SK-N-SH treated with all-trans-retinoic acid at 6 μM for 48 hours (cell line): ENCODE data around the gene C5.

ENCODE experiments used
- ATAC-seq: fragments of 200-7000 bp; cut with Tn5 transposase; 3 replicates; pipeline ENCODE4 v1.9.1; 2020; ENCODE audit warnings: mild to moderate bottlenecking, moderate library complexity
- ARNTL ChIP-seq: fragments of 450-650 bp; formaldehyde crosslinking; IDR thresholded peaks from 2 replicates; pipeline ENCODE4 v1.5.0; 2020; ENCODE audit warnings: low read depth, mild to moderate bottlenecking, moderate library complexity, borderline replicate concordance
- OSR1 ChIP-seq: fragments of 250-450 bp; sonication (Bioruptor Pico); IDR thresholded peaks from 2 replicates; pipeline ENCODE4 v1.8.0; 2022; ENCODE audit warnings: moderate library complexity, mild to moderate bottlenecking, inconsistent platforms
- PPARA ChIP-seq: fragments of 250-450 bp; sonication (Bioruptor Pico); IDR thresholded peaks from 2 replicates; pipeline ENCODE4 v1.5.0; 2020; ENCODE audit warnings: mild to moderate bottlenecking, borderline replicate concordance
- RARB ChIP-seq: fragments of 250-450 bp; sonication (Bioruptor Pico); IDR thresholded peaks from 2 replicates; pipeline ENCODE4 v1.8.0; 2021; ENCODE audit warnings: mild to moderate bottlenecking, moderate library complexity
- TCF4 ChIP-seq: fragments of 250-450 bp; sonication (Bioruptor Pico); IDR thresholded peaks from 2 replicates; pipeline ENCODE4 v1.8.0; 2021; ENCODE audit warnings: mild to moderate bottlenecking, moderate library complexity, borderline replicate concordance
- TOX ChIP-seq: fragments of 250-450 bp; sonication (Bioruptor Pico); IDR thresholded peaks from 2 replicates; pipeline ENCODE4 v1.8.0; 2021; ENCODE audit warnings: mild to moderate bottlenecking, moderate library complexity, borderline replicate concordance
- ZC3H10 ChIP-seq: fragments of 250-450 bp; sonication (Bioruptor Pico); IDR thresholded peaks from 2 replicates; pipeline ENCODE4 v1.5.1; 2021; ENCODE audit warnings: mild to moderate bottlenecking, moderate library complexity
- ZFP3 ChIP-seq: fragments of 250-450 bp; sonication (Bioruptor Pico); IDR thresholded peaks from 2 replicates; pipeline ENCODE4 v1.5.0; 2020; ENCODE audit warnings: mild to moderate bottlenecking, moderate library complexity
- ZFP30 ChIP-seq: fragments of 450-650 bp; formaldehyde crosslinking; IDR thresholded peaks from 2 replicates; pipeline ENCODE4 v1.5.0; 2022; ENCODE audit warnings: mild to moderate bottlenecking, moderate library complexity
- ZNF565 ChIP-seq: fragments of 450-650 bp; formaldehyde crosslinking; conservative IDR thresholded peaks from 2 replicates; pipeline ENCODE4 v1.5.0; 2020; ENCODE audit warnings: low read depth, mild to moderate bottlenecking, moderate library complexity
- ZNF70 ChIP-seq: fragments of 450-650 bp; formaldehyde crosslinking; IDR thresholded peaks from 2 replicates; pipeline ENCODE4 v1.5.0; 2020; ENCODE audit warnings: mild to moderate bottlenecking, moderate library complexity
- TF ChIP-seq, protein P1 (sequence below): fragments of 250-450 bp; sonication (Bioruptor Pico); IDR thresholded peaks from 2 replicates; pipeline ENCODE4 v1.5.1; 2021; ENCODE audit warnings: mild to moderate bottlenecking, moderate library complexity
- TF ChIP-seq, protein P2 (sequence below): fragments of 250-450 bp; sonication (Bioruptor Pico); IDR thresholded peaks from 2 replicates; pipeline ENCODE4 v1.5.0; 2020; ENCODE audit warnings: mild to moderate bottlenecking, moderate library complexity
- TF ChIP-seq, protein P3 (sequence below): fragments of 250-450 bp; sonication (Bioruptor Pico); IDR thresholded peaks from 2 replicates; pipeline ENCODE4 v1.8.0; 2020; ENCODE audit warnings: mild to moderate bottlenecking, moderate library complexity, borderline replicate concordance
- TF ChIP-seq, protein P4 (sequence below): fragments of 250-450 bp; sonication (Bioruptor Pico); IDR thresholded peaks from 2 replicates; pipeline ENCODE4 v1.5.1; 2020; ENCODE audit warnings: low read depth, mild to moderate bottlenecking, moderate library complexity

The C5 gene

DNA sequence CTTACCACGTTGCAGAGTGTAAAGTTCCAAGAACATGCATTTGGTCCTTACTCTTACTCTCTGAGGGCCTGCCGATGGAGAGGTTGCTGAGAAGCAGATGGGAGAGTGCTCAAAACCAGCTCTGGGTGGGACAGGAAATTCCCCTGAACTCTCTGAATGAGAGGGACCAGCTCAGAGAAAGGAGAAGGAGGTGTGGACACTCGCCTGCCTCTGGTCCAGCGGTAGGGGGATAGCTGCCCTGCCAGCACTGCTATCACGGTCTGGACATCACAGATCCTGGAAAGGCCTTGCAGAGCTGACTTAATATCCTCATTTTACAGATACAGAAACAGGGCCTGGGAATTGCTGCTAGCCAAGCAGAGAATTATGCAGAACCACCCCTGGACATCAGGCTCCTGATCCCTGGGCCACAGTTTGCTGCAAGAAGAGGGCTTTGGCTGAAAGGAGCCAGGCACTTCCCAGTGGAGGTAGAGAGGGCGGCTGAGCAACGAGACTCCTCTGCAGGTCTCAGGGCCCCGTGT, 128.4 kb downstream of the C5 start (continued):
- no peak for TF ChIP-seq ARNTL (CRISPR knock-in tag)
- TF ChIP-seq TCF4 (CRISPR knock-in tag), result 0 out of 2 replicates have a peak, but pooled peaks have one; percentile 22
- TF ChIP-seq, protein P1, sequence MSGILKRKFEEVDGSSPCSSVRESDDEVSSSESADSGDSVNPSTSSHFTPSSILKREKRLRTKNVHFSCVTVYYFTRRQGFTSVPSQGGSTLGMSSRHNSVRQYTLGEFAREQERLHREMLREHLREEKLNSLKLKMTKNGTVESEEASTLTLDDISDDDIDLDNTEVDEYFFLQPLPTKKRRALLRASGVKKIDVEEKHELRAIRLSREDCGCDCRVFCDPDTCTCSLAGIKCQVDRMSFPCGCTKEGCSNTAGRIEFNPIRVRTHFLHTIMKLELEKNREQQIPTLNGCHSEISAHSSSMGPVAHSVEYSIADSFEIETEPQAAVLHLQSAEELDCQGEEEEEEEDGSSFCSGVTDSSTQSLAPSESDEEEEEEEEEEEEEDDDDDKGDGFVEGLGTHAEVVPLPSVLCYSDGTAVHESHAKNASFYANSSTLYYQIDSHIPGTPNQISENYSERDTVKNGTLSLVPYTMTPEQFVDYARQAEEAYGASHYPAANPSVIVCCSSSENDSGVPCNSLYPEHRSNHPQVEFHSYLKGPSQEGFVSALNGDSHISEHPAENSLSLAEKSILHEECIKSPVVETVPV (CRISPR knock-in tag), result no peak
- TF ChIP-seq, protein P2, sequence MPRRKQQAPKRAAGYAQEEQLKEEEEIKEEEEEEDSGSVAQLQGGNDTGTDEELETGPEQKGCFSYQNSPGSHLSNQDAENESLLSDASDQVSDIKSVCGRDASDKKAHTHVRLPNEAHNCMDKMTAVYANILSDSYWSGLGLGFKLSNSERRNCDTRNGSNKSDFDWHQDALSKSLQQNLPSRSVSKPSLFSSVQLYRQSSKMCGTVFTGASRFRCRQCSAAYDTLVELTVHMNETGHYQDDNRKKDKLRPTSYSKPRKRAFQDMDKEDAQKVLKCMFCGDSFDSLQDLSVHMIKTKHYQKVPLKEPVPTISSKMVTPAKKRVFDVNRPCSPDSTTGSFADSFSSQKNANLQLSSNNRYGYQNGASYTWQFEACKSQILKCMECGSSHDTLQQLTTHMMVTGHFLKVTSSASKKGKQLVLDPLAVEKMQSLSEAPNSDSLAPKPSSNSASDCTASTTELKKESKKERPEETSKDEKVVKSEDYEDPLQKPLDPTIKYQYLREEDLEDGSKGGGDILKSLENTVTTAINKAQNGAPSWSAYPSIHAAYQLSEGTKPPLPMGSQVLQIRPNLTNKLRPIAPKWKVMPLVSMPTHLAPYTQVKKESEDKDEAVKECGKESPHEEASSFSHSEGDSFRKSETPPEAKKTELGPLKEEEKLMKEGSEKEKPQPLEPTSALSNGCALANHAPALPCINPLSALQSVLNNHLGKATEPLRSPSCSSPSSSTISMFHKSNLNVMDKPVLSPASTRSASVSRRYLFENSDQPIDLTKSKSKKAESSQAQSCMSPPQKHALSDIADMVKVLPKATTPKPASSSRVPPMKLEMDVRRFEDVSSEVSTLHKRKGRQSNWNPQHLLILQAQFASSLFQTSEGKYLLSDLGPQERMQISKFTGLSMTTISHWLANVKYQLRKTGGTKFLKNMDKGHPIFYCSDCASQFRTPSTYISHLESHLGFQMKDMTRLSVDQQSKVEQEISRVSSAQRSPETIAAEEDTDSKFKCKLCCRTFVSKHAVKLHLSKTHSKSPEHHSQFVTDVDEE (CRISPR knock-in tag), result 0 out of 2 replicates have a peak, but pooled peaks have one; percentile 34

DNA sequence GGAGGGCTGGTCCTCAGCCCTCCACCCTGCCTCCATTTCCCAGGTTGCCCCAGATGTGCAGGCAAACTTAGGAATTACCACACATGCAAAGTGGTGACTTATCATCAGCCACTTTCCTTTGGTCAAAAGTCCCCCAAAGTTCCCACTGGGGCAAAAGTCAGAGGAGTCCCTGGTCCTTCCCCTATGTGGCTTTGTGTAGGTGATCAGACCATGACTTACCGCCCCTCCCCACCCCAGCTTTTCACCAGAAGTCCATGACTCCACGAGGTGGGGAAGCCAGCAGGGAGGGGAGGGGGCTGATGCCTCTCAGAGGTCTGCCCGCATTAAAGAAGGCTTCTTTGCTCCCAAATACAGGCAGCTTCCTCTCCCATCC, 129.3 kb downstream of the C5 start:
- TF ChIP-seq, protein P2 (CRISPR knock-in tag), result no peak
- TF ChIP-seq TOX (CRISPR knock-in tag), result no peak
- no peak for TF ChIP-seq OSR1 (CRISPR knock-in tag)
- TF ChIP-seq, protein P3, sequence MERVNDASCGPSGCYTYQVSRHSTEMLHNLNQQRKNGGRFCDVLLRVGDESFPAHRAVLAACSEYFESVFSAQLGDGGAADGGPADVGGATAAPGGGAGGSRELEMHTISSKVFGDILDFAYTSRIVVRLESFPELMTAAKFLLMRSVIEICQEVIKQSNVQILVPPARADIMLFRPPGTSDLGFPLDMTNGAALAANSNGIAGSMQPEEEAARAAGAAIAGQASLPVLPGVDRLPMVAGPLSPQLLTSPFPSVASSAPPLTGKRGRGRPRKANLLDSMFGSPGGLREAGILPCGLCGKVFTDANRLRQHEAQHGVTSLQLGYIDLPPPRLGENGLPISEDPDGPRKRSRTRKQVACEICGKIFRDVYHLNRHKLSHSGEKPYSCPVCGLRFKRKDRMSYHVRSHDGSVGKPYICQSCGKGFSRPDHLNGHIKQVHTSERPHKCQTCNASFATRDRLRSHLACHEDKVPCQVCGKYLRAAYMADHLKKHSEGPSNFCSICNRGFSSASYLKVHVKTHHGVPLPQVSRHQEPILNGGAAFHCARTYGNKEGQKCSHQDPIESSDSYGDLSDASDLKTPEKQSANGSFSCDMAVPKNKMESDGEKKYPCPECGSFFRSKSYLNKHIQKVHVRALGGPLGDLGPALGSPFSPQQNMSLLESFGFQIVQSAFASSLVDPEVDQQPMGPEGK (CRISPR knock-in tag), result no peak
- no peak for TF ChIP-seq RARB (CRISPR knock-in tag)
- no peak for TF ChIP-seq TCF4 (CRISPR knock-in tag)
- no peak for TF ChIP-seq ZFP3 (CRISPR knock-in tag)
- TF ChIP-seq ZFP30 (CRISPR knock-in tag), result no peak
- TF ChIP-seq PPARA (CRISPR knock-in tag), result no peak
- TF ChIP-seq ZC3H10 (CRISPR knock-in tag), result no peak
- TF ChIP-seq, protein P4, sequence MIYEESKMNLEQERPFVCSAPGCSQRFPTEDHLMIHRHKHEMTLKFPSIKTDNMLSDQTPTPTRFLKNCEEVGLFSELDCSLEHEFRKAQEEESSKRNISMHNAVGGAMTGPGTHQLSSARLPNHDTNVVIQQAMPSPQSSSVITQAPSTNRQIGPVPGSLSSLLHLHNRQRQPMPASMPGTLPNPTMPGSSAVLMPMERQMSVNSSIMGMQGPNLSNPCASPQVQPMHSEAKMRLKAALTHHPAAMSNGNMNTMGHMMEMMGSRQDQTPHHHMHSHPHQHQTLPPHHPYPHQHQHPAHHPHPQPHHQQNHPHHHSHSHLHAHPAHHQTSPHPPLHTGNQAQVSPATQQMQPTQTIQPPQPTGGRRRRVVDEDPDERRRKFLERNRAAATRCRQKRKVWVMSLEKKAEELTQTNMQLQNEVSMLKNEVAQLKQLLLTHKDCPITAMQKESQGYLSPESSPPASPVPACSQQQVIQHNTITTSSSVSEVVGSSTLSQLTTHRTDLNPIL, result no peak
- TF ChIP-seq, all 23 proteins: peak for 0
- no peak for ATAC-seq

DNA sequence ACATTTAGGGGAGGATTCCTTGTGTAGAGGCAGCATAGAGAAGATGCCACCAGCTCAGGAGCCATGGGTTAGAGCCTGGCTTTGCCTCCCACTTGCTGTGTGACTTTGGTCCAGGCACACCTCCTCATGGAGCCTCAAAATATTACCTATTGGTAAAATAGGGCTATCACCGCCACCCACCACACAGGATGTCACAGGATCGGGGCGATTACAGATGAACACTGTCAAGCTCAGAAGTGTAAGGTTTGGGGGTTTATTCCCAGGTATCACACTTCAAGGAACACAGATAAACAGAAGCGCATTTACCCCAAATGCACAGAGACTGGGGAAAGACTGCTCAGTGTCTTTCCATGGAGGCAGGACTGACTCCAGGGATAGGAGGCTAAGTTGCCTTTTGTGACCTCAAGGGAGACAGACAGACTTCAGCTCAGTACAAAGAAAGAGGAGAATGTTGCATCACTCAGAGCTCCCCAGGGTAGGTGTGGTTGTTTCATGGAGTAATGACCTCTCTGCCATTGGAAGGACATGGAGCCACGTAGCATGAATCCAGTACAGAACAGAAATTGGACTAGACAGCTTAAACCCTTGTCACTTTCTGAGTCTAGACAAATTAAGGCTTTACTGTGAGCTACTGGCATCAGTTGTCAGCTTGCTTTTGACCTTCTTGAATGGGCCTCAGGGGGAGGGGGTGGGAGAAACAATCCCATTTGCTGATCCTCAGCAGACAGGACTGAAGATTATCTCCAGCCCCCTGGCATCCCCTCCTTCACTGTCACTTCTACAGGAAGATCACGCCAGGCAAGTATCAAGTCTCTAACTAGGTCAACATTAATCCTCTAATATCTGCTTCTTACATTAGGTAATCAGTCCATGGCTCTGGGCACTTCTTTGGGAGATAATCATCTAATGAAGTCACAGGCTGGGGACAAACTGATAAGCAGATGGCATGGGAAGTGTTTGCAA, 130.0 kb downstream of the C5 start:
- no peak for ATAC-seq

More for the DNA sequence above, 130.0 kb downstream of the C5 start:
- TF ChIP-seq ZNF70 (CRISPR knock-in tag) (peak; percentile 67; the same call in 1 of the 2 replicates), TCF4 (CRISPR knock-in tag) (peak; percentile 30; the same call in 1 of the 2 replicates), ZFP3 (CRISPR knock-in tag) (no peak), ZNF565 (CRISPR knock-in tag) (no peak), OSR1 (CRISPR knock-in tag) (no peak)
